H1 (cell line): ENCODE data around the gene TOMM40L. TPM values are rescaled to one million over a fixed set of nuclear protein-coding genes. Genes with fewer than 3 reads are reported as not detected.

Experiments used
- BRCA1 ChIP-seq: IDR thresholded peaks from 2 replicates; pipeline ENCODE4 v1.6.1; 2012; ENCODE audit warnings: low read depth, low read length, improper control_type of control experiment
- CHD2 ChIP-seq: IDR thresholded peaks from 2 replicates; pipeline ENCODE4 v1.6.1; 2012; ENCODE audit warnings: low read length, improper control_type of control experiment
- CREB1 ChIP-seq: IDR thresholded peaks from 2 replicates; pipeline ENCODE4 v1.6.1; 2012; ENCODE audit warnings: inconsistent platforms
- CTCF ChIP-seq, 3 experiments: IDR thresholded peaks; 1 replicate in 2 of 3; 2 replicates in 1 of 3; pipeline versions ENCODE4 v1.5.1 to v1.6.1; 2011; ENCODE audit warnings: low read length in 3 of 3, mild to moderate bottlenecking in 3 of 3, inconsistent platforms in 2 of 3, low read depth in 1 of 3, moderate library complexity in 1 of 3; ENCODE audit not compliant: insufficient read depth in 1 of 3; ENCODE audit errors: control extremely low read depth in 1 of 3
- FOSL1 ChIP-seq: IDR thresholded peaks from 2 replicates; pipeline ENCODE4 v1.6.1; 2011; ENCODE audit warnings: mild to moderate bottlenecking, low read depth, low read length, moderate library complexity; ENCODE audit not compliant: insufficient read depth
- GTF2F1 ChIP-seq: IDR thresholded peaks from 2 replicates; pipeline ENCODE4 v1.6.1; 2012; ENCODE audit warnings: low read depth, low read length, improper control_type of control experiment, borderline replicate concordance
- HDAC6 ChIP-seq: IDR thresholded peaks from one replicate; pipeline ENCODE4 v1.7.1; 2012; ENCODE audit warnings: low read depth, mild to moderate bottlenecking, inconsistent platforms, low read length, moderate library complexity
- KDM5A ChIP-seq: fragments of 200-600 bp; IDR thresholded peaks from 2 replicates; pipeline ENCODE4 v1.7.1; 2012; ENCODE audit warnings: mild to moderate bottlenecking, low read length, inconsistent platforms, mixed read lengths
- PHF8 ChIP-seq: fragments of 200-600 bp; sonication (generic); conservative IDR thresholded peaks from 2 replicates; pipeline ENCODE4 v1.7.1; 2012; ENCODE audit warnings: low read depth, mild to moderate bottlenecking, inconsistent platforms, low read length, moderate library complexity
- POU5F1 ChIP-seq: IDR thresholded peaks from 2 replicates; pipeline ENCODE4 v1.6.1; 2011; ENCODE audit warnings: low read depth, mild to moderate bottlenecking, low read length, moderate library complexity
- RAD21 ChIP-seq, 2 experiments: IDR thresholded peaks in 1 of 2; conservative IDR thresholded peaks in 1 of 2; 2 replicates each; pipeline ENCODE4 v1.6.1; 2011; ENCODE audit warnings: low read depth in 2 of 2, low read length in 2 of 2, improper control_type of control experiment in 1 of 2, inconsistent platforms in 1 of 2, mild to moderate bottlenecking in 1 of 2, moderate library complexity in 1 of 2
- RNF2 ChIP-seq: fragments of 200-900, 300-1000 bp; sonication (generic); IDR thresholded peaks from 2 replicates; pipeline ENCODE4 v1.7.1; 2016; ENCODE audit warnings: borderline replicate concordance, low read depth, mild to moderate bottlenecking, antibody characterized with exemption, low read length; ENCODE audit not compliant: poor library complexity, severe bottlenecking; ENCODE audit errors: missing control alignments
- SIN3A ChIP-seq, 2 experiments: IDR thresholded peaks in 1 of 2; conservative IDR thresholded peaks in 1 of 2; 2 replicates each; pipeline ENCODE4 v1.6.1; 2011 to 2012; ENCODE audit warnings: low read length in 2 of 2, improper control_type of control experiment in 1 of 2, low read depth in 1 of 2, mild to moderate bottlenecking in 1 of 2
- SP1 ChIP-seq: IDR thresholded peaks from 2 replicates; pipeline ENCODE4 v1.6.1; 2011; ENCODE audit warnings: low read depth, low read length
- SP2 ChIP-seq: IDR thresholded peaks from 2 replicates; pipeline ENCODE4 v1.6.1; 2012; ENCODE audit warnings: mild to moderate bottlenecking, low read length, inconsistent platforms
- SP4 ChIP-seq: IDR thresholded peaks from 2 replicates; pipeline ENCODE4 v1.6.1; 2012; ENCODE audit warnings: low read length, inconsistent platforms
- TAF1 ChIP-seq: IDR thresholded peaks from 2 replicates; pipeline ENCODE4 v1.6.1; 2011; ENCODE audit warnings: mild to moderate bottlenecking, low read depth, low read length
- TCF12 ChIP-seq: IDR thresholded peaks from 2 replicates; pipeline ENCODE4 v1.6.1; 2011; ENCODE audit warnings: low read depth, mild to moderate bottlenecking, low read length
- YY1 ChIP-seq: IDR thresholded peaks from 2 replicates; pipeline ENCODE4 v1.6.1; 2011; ENCODE audit warnings: low read depth, mild to moderate bottlenecking, low read length
- polyA plus RNA-seq, 7 experiments: library from polyadenylated mRNA; depleted of rRNA in 3 of 7; stranded (reverse) in 5 of 7; unstranded in 2 of 7; fragments of >200 nt in 5 of 7; fragments of 200-250 nt in 2 of 7; gene quantifications; 1 replicate in 5 of 7; 2 replicates in 1 of 7; 4 replicates in 1 of 7; pipeline versions ENCODE4 v1.2.1 to v1.2.3, GENCODE V29; 2011 to 2013; ENCODE audit warnings: missing spikeins in 2 of 7, mixed read lengths in 2 of 7
- total RNA-seq: library from RNA; stranded (reverse); fragmentation: NEBNext Ultra II Directional; extraction: Animal tissue kit (Norgen Biotek cat#: 25700); gene quantifications from 2 replicates; pipeline ENCODE4 v1.2.1, GENCODE V29; 2021

Gene TOMM40L
- total and polyA plus RNA-seq, 2 of the 8 experiments (the other 6 are each of a cell fraction or from before 2014, with no cell fraction given), result 11.4 to 15.0 TPM

GRCh38 chr1:161227196-161227871 is 1.5 kb downstream of the TOMM40L start (continued):
- TF ChIP-seq TCF12, result no peak
- no peak for TF ChIP-seq HDAC6
- peak; percentile 65; the same call in 1 of the 2 replicates for TF ChIP-seq YY1
- TF ChIP-seq SP2, result no peak
- no peak for TF ChIP-seq KDM5A
- TF ChIP-seq BRCA1, result no peak
- no peak for TF ChIP-seq POU5F1
- TF ChIP-seq SP1, result no peak
- TF ChIP-seq PHF8, result no peak
- TF ChIP-seq SP4, result no peak
- no peak for TF ChIP-seq FOSL1
- no peak for TF ChIP-seq TAF1
- TF ChIP-seq SIN3A (conservative IDR thresholded peaks at IDR 0.05 in 1 of 2, IDR thresholded peaks at IDR 0.05 in 1 of 2; ENCODE audit: low read depth in 1 of 2, low read length in 2 of 2), result 0 out of 4 replicates have a peak, but pooled peaks of 1 of the 2 experiments have one; percentile 40
- no peak for TF ChIP-seq CHD2
- peak; percentile 75 to 82 for TF ChIP-seq RAD21 (IDR thresholded peaks at IDR 0.05 in 1 of 2, conservative IDR thresholded peaks at IDR 0.05 in 1 of 2; ENCODE audit: low read depth in 2 of 2, low read length in 2 of 2)
- TF ChIP-seq GTF2F1, result no peak
- no peak for TF ChIP-seq RNF2
- no peak for TF ChIP-seq CREB1
- peak; percentile 27 to 78 (median 75) for TF ChIP-seq CTCF (IDR thresholded peaks at IDR 0.05; ENCODE audit: control extremely low read depth in 1 of 3, insufficient read depth in 1 of 3, low read depth in 1 of 3, low read length in 3 of 3)
- TF ChIP-seq, all 59 proteins: peak for 4
